Mucosa of rectum (tissue), 2 donors: ENCODE data around the gene RAG2.

ENCODE experiments used
- H3K27ac ChIP-seq, 2 donors: one replicate each; pipeline ENCODE4 v1.7.0; 2013; ENCODE audit warnings: inconsistent platforms in 2 of 2, low read depth in 2 of 2, low read length in 2 of 2
- H3K27me3 ChIP-seq, 2 donors: one replicate each; pipeline ENCODE4 v1.7.0; 2013; ENCODE audit warnings: low read length in 2 of 2; ENCODE audit not compliant: control insufficient read depth in 2 of 2, insufficient read depth in 2 of 2
- H3K36me3 ChIP-seq, 2 donors: one replicate each; pipeline ENCODE4 v1.7.0; 2013; ENCODE audit warnings: low read length in 2 of 2; ENCODE audit not compliant: control insufficient read depth in 2 of 2, insufficient read depth in 2 of 2
- H3K4me1 ChIP-seq, 2 donors: one replicate each; pipeline ENCODE4 v1.7.0; 2013; ENCODE audit warnings: low read length in 2 of 2, mild to moderate bottlenecking in 1 of 2; ENCODE audit not compliant: control insufficient read depth in 2 of 2, insufficient read depth in 2 of 2
- H3K4me3 ChIP-seq, 2 donors: one replicate each; pipeline ENCODE4 v1.7.0; 2013; ENCODE audit warnings: low read length in 2 of 2
- H3K9ac ChIP-seq, 2 donors: one replicate each; pipeline ENCODE4 v1.7.0; 2013; ENCODE audit warnings: low read length in 2 of 2, low read depth in 1 of 2, mild to moderate bottlenecking in 1 of 2
- H3K9me3 ChIP-seq, 2 donors: one replicate each; pipeline ENCODE4 v1.7.0; 2013; ENCODE audit warnings: low read length in 2 of 2; ENCODE audit not compliant: control insufficient read depth in 2 of 2
- donor health status: healthy.
- donor health status: Normal muscosa, but diverticular disease.

Gene RAG2

DNA sequence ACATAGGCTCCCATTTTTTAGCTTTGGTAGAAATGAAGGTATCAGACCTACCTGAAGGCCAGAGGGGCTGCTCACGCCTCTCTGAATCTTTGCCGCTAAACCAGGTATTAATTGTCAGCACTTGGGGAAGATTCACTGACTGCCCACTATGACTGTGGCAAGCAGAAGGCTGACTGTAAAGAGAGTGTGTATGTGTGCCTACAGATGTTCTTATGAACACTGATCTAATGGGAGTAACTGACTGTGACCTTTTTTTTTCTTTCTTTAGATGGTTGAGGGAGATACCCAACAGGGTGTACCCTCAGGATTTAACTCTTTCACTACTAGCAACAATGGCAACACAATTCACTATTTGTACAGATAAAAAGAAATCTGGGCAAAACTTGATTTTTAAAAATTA, at the start of gene RAG2:
RAG2 (minus strand) TSS at position 186 of the 400 bp plus-strand sequence. CDS start 4,068 bp downstream, outside the sequence.
- no peak within 1 kb of the TSS for H3K4me3 ChIP-seq
- H3K27me3 ChIP-seq = no peaks in the 10 kb centered on the region
- H3K4me1 ChIP-seq = no peaks in the 10 kb centered on the region
- no peaks in the 10 kb centered on the region for H3K9me3 ChIP-seq
- H3K36me3 ChIP-seq = no peaks in the 10 kb centered on the region
- no peak within 1 kb of the TSS for H3K9ac ChIP-seq
- H3K27ac ChIP-seq = no peak within 1 kb of the TSS

DNA sequence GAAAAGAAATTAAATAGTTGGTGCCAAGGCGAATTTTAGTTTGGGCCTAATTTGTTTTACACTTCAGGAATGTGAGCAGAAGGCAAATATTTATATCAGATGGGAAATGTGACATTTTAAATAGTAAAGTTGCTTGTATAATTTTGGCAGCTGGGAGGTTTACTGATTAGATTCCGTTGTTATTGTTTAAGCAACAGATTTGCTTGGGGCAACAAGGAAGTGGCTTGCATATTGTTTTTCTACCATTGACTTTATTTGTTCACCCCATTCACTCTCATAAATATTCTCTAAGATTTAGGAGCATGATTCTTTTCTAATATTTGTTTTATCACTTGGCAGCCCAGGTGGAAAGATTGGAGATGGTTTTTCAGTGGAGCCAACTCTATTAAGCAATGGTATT, 40.5 kb upstream of the RAG2 start:
- Histone ChIP-seq H3K36me3 (no peaks in the 10 kb centered on the region), H3K27me3 (no peaks in the 10 kb centered on the region), H3K27ac (no peak overlapping the region), H3K4me3 (no peak overlapping the region), H3K9ac (no peak overlapping the region), H3K9me3 (no peaks in the 10 kb centered on the region), H3K4me1 (no peaks in the 10 kb centered on the region)

DNA sequence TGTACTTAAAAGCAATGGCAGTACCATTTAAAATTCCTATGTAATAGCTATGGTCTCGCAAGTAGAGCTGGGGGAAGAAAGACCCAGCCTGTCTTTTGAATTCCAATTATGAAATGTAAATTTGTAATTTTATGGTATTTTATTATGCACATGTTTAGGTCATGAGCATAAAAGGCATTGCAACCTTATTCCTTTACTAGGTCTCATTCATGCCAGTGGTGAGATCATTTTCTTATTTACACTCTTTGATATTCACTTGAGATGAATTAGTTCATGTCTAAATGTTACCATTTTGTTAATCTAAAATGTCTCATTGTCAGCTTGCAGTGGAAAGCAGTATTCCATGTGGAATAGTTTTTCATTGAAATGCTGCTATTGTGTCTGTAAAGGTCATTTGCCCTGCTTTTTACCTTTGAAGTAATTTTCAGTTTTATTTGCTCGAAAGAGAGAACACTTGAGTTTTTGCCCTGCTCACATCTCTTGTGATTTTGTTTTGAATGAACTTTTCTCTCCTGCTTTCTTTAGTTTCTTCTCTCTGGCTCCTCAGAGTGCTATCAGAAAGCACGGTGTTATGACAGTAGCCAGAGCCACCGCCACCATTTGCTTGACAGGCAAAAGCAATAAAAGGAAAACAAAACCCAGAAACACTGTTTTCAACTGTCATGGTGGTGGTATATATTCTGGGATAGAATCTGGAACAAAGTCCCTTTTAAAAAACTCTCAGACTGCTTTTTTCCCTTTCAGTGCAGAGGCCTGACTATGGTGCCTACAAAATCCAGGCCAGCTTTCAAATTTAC, 37.2 kb upstream of the RAG2 start:
- H3K36me3 ChIP-seq = no peaks in the 10 kb centered on the region
- no peak overlapping the region for H3K27ac ChIP-seq
- H3K4me3 ChIP-seq = no peak overlapping the region
- H3K9me3 ChIP-seq = no peaks in the 10 kb centered on the region
- no peaks in the 10 kb centered on the region for H3K4me1 ChIP-seq
- H3K9ac ChIP-seq = no peak overlapping the region
- H3K27me3 ChIP-seq = no peaks in the 10 kb centered on the region

DNA sequence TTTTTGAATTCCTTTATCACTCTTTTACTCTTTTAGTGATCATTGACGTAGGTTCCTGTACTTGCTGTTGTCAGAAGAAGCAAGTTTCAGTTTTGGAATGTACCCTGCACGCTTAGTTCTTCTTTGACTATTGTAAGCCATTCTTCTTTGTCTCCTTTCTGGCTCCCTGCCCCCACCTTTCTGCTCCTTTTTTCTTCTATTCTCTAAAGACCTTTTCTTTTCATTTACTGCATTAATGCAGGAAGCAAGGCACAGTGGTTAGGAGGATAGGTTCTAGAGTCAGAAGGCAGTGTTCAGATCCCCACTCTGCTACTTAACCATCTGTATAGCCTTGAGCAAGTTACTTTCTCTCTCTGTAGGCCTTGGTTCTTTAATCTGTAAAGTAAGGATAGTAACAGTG, 33.7 kb upstream of the RAG2 start:
- Histone ChIP-seq H3K9me3 (no peaks in the 10 kb centered on the region), H3K4me1 (no peaks in the 10 kb centered on the region), H3K9ac (no peak overlapping the region), H3K36me3 (no peaks in the 10 kb centered on the region), H3K27me3 (no peaks in the 10 kb centered on the region), H3K27ac (no peak overlapping the region), H3K4me3 (no peak overlapping the region)

DNA sequence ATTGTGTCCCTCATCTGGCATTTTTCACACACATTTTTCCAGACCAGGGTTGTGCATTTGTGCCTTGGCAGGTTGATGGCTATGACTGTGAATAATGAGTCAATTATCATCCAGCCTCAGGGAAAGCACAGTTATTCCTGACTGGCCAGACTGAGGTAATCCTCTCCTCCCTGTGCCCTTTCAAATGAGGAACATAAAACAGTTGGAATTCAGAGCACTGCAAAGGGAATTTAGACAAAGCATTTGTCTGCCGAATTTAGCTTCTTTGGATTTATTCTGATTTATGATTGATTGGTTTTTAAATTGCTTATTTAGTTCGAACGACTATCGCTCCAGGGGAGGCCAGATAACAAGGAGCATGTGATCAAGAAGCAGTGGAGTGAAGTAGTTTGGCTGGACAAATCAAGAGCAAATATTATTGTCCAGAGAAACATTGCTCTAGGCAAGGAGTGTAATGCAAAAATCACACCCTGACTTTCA, 30.8 kb upstream of the RAG2 start:
- Histone ChIP-seq H3K9ac (no peak overlapping the region), H3K27ac (no peak overlapping the region), H3K4me3 (no peak overlapping the region), H3K36me3 (no peaks in the 10 kb centered on the region), H3K9me3 (no peaks in the 10 kb centered on the region), H3K27me3 (no peaks in the 10 kb centered on the region), H3K4me1 (no peaks in the 10 kb centered on the region)

DNA sequence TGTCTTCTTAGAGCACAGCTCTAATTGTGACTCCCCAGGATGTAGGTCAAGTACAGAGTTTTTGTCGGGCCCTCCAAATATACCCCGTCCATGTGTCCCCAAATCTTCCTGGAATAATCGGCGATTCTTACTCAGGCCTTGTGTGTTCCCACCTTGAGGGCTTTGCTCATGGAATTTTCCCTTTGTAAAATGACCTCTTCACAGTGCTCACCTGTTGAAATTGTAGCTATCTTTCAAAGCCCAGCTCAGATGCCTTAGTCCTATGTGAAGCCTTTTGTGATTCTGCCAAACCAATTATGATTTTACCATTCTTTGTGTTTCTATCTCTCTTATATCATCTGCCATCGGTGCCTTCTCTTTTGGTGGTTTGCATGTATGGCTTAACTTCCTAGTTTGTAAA, 30.1 kb upstream of the RAG2 start:
- Histone ChIP-seq H3K4me1 (no peaks in the 10 kb centered on the region), H3K27me3 (no peaks in the 10 kb centered on the region), H3K27ac (no peak overlapping the region), H3K9me3 (no peaks in the 10 kb centered on the region), H3K9ac (no peak overlapping the region), H3K4me3 (no peak overlapping the region), H3K36me3 (no peaks in the 10 kb centered on the region)

DNA sequence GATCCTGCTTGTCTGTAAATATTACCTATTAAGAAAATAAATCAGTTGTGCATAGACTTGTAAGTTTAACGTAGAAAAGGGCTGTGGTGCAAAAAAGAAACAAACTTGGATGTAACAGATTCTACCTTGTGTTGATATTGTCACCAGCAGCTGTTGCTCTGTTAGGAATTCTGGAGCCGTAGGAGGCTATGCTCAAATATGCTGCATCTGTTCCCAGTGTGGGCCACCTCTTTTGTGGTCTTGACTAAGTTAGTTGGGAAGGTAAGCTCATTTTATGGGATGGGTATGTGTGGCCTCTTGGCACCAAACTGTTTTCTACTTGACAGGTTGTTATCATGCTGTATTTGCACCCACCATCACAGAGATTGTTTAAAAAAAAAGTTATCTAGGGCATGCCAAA, 29.4 kb upstream of the RAG2 start:
- Histone ChIP-seq H3K27me3 (no peaks in the 10 kb centered on the region), H3K4me1 (no peaks in the 10 kb centered on the region), H3K9me3 (no peaks in the 10 kb centered on the region), H3K9ac (no peak overlapping the region), H3K4me3 (no peak overlapping the region), H3K36me3 (no peaks in the 10 kb centered on the region), H3K27ac (no peak overlapping the region)

DNA sequence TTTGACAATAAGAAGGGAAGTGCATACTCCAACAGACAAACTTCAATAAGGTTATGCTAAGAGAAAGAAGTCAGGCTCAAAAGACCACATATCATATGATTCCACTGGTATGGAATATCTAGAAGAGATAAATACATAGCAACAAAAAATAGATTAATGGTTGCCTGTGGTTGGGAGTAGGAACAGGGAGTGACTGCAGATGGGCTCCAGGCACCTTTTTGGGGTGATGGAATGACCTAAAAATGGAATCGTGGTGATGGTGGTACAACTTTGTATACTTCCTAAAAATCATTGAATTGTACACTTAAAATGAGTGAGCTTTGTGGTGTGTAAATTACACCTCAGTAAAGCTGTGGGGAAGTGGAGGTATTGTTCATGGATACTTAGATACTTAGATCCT, 29.0 kb upstream of the RAG2 start:
- Histone ChIP-seq H3K27me3 (no peaks in the 10 kb centered on the region), H3K27ac (no peak overlapping the region), H3K4me1 (no peaks in the 10 kb centered on the region)

DNA sequence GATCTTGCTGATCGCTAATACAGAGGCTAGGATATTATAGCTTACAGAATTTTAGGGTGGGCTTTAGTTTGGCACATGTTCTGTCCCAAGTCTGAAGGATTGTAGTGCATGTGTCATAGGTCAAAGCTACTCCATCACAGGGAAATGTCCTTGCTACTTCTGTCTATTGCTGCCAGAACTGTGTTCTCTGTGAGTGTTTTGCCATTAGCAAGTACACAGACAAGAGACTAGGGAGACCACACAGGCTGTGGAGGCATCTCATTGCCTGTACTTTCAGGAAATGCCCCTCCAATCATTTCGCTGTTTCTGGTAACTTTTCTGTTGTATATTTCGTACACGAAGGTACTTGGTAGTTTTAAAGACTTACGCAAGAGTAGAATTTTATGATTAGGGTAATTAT, 25.5 kb upstream of the RAG2 start:
- Histone ChIP-seq H3K27ac (no peak overlapping the region), H3K4me3 (no peak overlapping the region), H3K9ac (no peak overlapping the region), H3K27me3 (no peaks in the 10 kb centered on the region), H3K4me1 (no peaks in the 10 kb centered on the region), H3K36me3 (no peaks in the 10 kb centered on the region), H3K9me3 (no peaks in the 10 kb centered on the region)

More for the DNA sequence above, 29.0 kb upstream of the RAG2 start:
- H3K36me3 ChIP-seq = no peaks in the 10 kb centered on the region
- no peaks in the 10 kb centered on the region for H3K9me3 ChIP-seq
- H3K4me3 ChIP-seq = no peak overlapping the region
- H3K9ac ChIP-seq = no peak overlapping the region

DNA sequence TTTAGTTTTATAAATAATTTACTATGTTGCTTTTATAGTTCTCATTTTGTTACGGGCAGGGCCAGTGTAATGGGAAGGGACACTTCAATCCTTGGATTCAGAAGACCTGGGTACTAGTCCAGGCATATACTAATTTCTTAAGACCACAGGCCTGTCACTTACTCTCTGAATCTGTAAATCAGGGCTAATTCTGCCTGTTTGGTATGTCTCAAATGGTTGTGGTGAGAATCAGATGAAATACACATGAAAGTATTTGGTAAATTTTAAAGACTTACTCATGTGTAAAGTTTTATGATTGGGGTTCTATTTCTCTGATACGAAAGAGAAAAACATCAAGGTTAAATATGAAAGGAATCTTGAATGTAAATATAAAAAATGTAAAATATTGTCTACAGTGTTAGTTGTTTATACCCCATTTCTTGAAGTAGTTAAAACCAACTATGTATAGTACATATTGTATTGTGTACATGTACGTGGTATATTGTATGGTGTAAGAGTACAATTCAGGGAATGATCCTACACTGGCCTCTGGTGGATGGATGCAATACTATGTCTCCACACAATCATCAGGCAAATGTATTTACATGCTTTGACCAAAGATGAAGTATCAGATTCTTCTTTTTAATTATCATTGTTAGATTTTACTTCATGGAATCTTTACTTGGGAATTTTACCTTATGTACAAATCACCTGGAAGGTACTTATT, 24.5 kb upstream of the RAG2 start:
- Histone ChIP-seq H3K36me3 (no peaks in the 10 kb centered on the region), H3K4me1 (no peaks in the 10 kb centered on the region), H3K27me3 (no peaks in the 10 kb centered on the region), H3K9me3 (no peaks in the 10 kb centered on the region), H3K4me3 (no peak overlapping the region), H3K27ac (no peak overlapping the region), H3K9ac (no peak overlapping the region)
